ENCODE measurements around the gene KIF16B. TPM values are rescaled to one million over a fixed set of nuclear protein-coding genes. Genes with fewer than 3 reads are reported as not detected.

KIF16B gene
- total RNA-seq, 1 experiment from 2014 or later, result 16.6 TPM

DNA sequence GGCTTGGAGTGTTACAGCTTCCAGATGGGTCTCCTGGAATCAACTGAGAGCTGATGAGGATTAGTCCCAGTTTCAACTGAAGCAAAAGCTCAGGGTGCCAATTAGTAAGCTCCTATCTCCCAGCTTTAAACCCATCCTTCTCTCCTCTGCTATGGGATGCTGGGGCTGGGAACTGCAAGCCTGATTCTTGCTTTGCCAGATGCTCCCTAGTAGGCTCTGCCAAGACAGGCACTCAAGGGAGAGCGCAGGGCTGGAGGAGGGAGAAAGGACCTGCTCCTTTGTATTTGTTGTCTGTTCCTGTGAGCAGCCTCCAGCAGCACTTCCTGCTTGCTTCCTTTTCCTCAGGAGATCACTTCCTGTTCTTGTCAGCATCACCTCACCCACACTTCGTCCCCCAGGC, 309.7 kb downstream of the KIF16B start:
- ChIA-PET POLR2A (no interaction called here), CTCF (no interaction called here)
- intact Hi-C loops (cut with micrococcal nuclease; ENCODE audit: unreplicated experiment) (no loop called here), in situ Hi-C loops (cut with HindIII; ENCODE audit: low pct_unique_long_range_greater_than_20kb, low sequenced_read_pairs) (no loop called here)
- Histone ChIP-seq H3K4me3 (ENCODE audit: low read depth in 2 of 2, low read length in 2 of 2) (no peak overlapping the region), H3K27me3 (ENCODE audit: control insufficient read depth, insufficient read depth, low read length) (no peaks in the 10 kb centered on the region), H3K36me3 (ENCODE audit: control insufficient read depth, insufficient read depth, low read length) (no peaks in the 10 kb centered on the region), H3K9me3 (ENCODE audit: control insufficient read depth, insufficient read depth, low read depth, low read length) (no peaks in the 10 kb centered on the region), H3K27ac (ENCODE audit: low read length) (no peak overlapping the region), H3K4me1 (ENCODE audit: control insufficient read depth, insufficient read depth, low read length) (no peaks in the 10 kb centered on the region)
- no peak for DNase-seq (ENCODE audit: low read depth, low spot score)
- BruUV-seq (replicated peaks), result no TSS peak
- no peak for ATAC-seq
- TF ChIP-seq CTCF (IDR thresholded peaks at IDR 0.05) (no peak), SIN3A (IDR thresholded peaks at IDR 0.05; ENCODE audit: borderline replicate concordance, insufficient read depth, low read depth, low read length) (no peak), TCF7L2 (IDR thresholded peaks at IDR 0.05; ENCODE audit: low read depth, low read length) (no peak), REST (IDR thresholded peaks at IDR 0.05; ENCODE audit: insufficient read depth in 1 of 2, low read depth in 2 of 2, low read length in 1 of 2) (no peak), POLR2AphosphoS5 (IDR thresholded peaks at IDR 0.05; ENCODE audit: low read depth, low read length) (no peak)

GRCh38 chr20:16262594-16262993, 310.7 kb downstream of the KIF16B start:
- Histone ChIP-seq H3K27me3 (ENCODE audit: control insufficient read depth, insufficient read depth, low read length) (no peaks in the 10 kb centered on the region), H3K4me3 (ENCODE audit: low read depth in 2 of 2, low read length in 2 of 2) (no peak overlapping the region), H3K4me1 (ENCODE audit: control insufficient read depth, insufficient read depth, low read length) (no peaks in the 10 kb centered on the region), H3K27ac (ENCODE audit: low read length) (no peak overlapping the region), H3K9me3 (ENCODE audit: control insufficient read depth, insufficient read depth, low read depth, low read length) (no peaks in the 10 kb centered on the region), H3K36me3 (ENCODE audit: control insufficient read depth, insufficient read depth, low read length) (no peaks in the 10 kb centered on the region)
- in situ Hi-C loops (cut with HindIII; ENCODE audit: low pct_unique_long_range_greater_than_20kb, low sequenced_read_pairs) (no loop called here), intact Hi-C loops (cut with micrococcal nuclease; ENCODE audit: unreplicated experiment) (no loop called here)
- no peak for DNase-seq (ENCODE audit: low read depth, low spot score)
- no TSS peak for BruUV-seq (replicated peaks)
- no peak for TF ChIP-seq SIN3A (IDR thresholded peaks at IDR 0.05; ENCODE audit: borderline replicate concordance, insufficient read depth, low read depth, low read length)
- TF ChIP-seq CTCF (IDR thresholded peaks at IDR 0.05), result no peak
- TF ChIP-seq POLR2AphosphoS5 (IDR thresholded peaks at IDR 0.05; ENCODE audit: low read depth, low read length), result no peak
- no peak for TF ChIP-seq REST (IDR thresholded peaks at IDR 0.05; ENCODE audit: insufficient read depth in 1 of 2, low read depth in 2 of 2, low read length in 1 of 2)
- TF ChIP-seq TCF7L2 (IDR thresholded peaks at IDR 0.05; ENCODE audit: low read depth, low read length), result no peak
- CTCF ChIA-PET, result no interaction called here
- POLR2A ChIA-PET, result no interaction called here
- ATAC-seq, result no peak
